HepG2 (cell line): ENCODE results near the gene RNF125.

Source experiments
- CTCF ChIP-seq: sonication (generic); formaldehyde crosslinking; IDR thresholded peaks from 2 replicates; pipeline ENCODE4 v1.5.0; 2020; ENCODE audit warnings: mild to moderate bottlenecking, missing genetic modification reagents, moderate library complexity
- EP300 ChIP-seq, 3 experiments: sonication (generic) in 1 of 3; formaldehyde crosslinking in 1 of 3; IDR thresholded peaks; 2 replicates each; pipeline versions ENCODE4 v1.5.1 to v1.6.1; 2011 to 2020; ENCODE audit warnings: low read depth in 2 of 3, low read length in 2 of 3, borderline replicate concordance in 1 of 3, improper control_type of control experiment in 1 of 3, mild to moderate bottlenecking in 1 of 3, missing genetic modification reagents in 1 of 3, moderate library complexity in 1 of 3
- FOSL1 ChIP-seq: sonication (generic); formaldehyde crosslinking; IDR thresholded peaks from 2 replicates; pipeline ENCODE4 v1.9.0; 2021; ENCODE audit warnings: missing genetic modification reagents, borderline replicate concordance
- NBN ChIP-seq: fragments of 450-650 bp; conservative IDR thresholded peaks from 2 replicates; pipeline ENCODE4 v1.6.1; 2017
- POLR2A ChIP-seq, 2 experiments: IDR thresholded peaks; 2 replicates each; pipeline ENCODE4 v1.6.1; 2011; ENCODE audit warnings: low read depth in 2 of 2, low read length in 2 of 2, mild to moderate bottlenecking in 1 of 2, moderate library complexity in 1 of 2; ENCODE audit not compliant: insufficient read depth in 1 of 2
- POLR2AphosphoS5 ChIP-seq: IDR thresholded peaks from 2 replicates; pipeline ENCODE4 v1.6.1; 2012; ENCODE audit warnings: low read depth, low read length
- REST ChIP-seq, 2 experiments: IDR thresholded peaks; 2 replicates each; pipeline ENCODE4 v1.6.1; 2011 to 2012; ENCODE audit warnings: low read length in 2 of 2, borderline replicate concordance in 1 of 2, low read depth in 1 of 2, mild to moderate bottlenecking in 1 of 2, moderate library complexity in 1 of 2
- SIN3B ChIP-seq: fragments of 150-350 bp; IDR thresholded peaks from 2 replicates; pipeline ENCODE4 v1.6.1; 2014; ENCODE audit warnings: low read length
- TAF15 ChIP-seq: fragments of 200-400 bp; formaldehyde crosslinking; IDR thresholded peaks from one replicate; pipeline ENCODE4 v1.6.1; 2018; ENCODE audit warnings: mild to moderate bottlenecking, low read depth, low read length; ENCODE audit not compliant: poor library complexity, severe bottlenecking
- TGIF2 ChIP-seq: IDR thresholded peaks from 2 replicates; pipeline ENCODE4 v1.6.1; 2016; ENCODE audit warnings: control low read depth, missing compliant biosample characterization
- TSC22D2 ChIP-seq: sonication (generic); formaldehyde crosslinking; IDR thresholded peaks from 2 replicates; pipeline ENCODE4 v1.5.1; 2020; ENCODE audit warnings: missing genetic modification reagents, mild to moderate bottlenecking, borderline replicate concordance
- ZBTB3 ChIP-seq: sonication (generic); formaldehyde crosslinking; IDR thresholded peaks from 2 replicates; pipeline ENCODE4 v1.4.0; 2020; ENCODE audit warnings: low read depth, mild to moderate bottlenecking, moderate library complexity, missing genetic modification reagents, borderline replicate concordance
- ZNF121 ChIP-seq: sonication (generic); formaldehyde crosslinking; IDR thresholded peaks from 2 replicates; pipeline ENCODE4 v1.5.0; 2020; ENCODE audit warnings: mild to moderate bottlenecking, missing genetic modification reagents
- ZZZ3 ChIP-seq: sonication (generic); formaldehyde crosslinking; IDR thresholded peaks from 2 replicates; pipeline ENCODE4 v1.4.0; 2020; ENCODE audit warnings: missing genetic modification reagents, mild to moderate bottlenecking, borderline replicate concordance

- TF ChIP-seq TSC22D2 (CRISPR knock-in tag), result no peak
- no peak for TF ChIP-seq NBN
- TF ChIP-seq EP300 (IDR thresholded peaks at IDR 0.05; ENCODE audit: low read depth in 2 of 2, low read length in 2 of 2), result no peak
- TF ChIP-seq EP300 (CRISPR knock-in tag; IDR thresholded peaks at IDR 0.05; ENCODE audit: borderline replicate concordance), result no peak
- no peak for TF ChIP-seq ZNF121
- TF ChIP-seq ZZZ3 (CRISPR knock-in tag), result no peak
- no peak for TF ChIP-seq CTCF
- no peak for TF ChIP-seq POLR2AphosphoS5
- TF ChIP-seq TAF15, result no peak
- TF ChIP-seq POLR2A (IDR thresholded peaks at IDR 0.05; ENCODE audit: insufficient read depth in 1 of 2, low read depth in 2 of 2, low read length in 2 of 2), result no peak
- no peak for TF ChIP-seq REST (IDR thresholded peaks at IDR 0.05; ENCODE audit: borderline replicate concordance in 1 of 2, low read depth in 1 of 2, low read length in 2 of 2)
- TF ChIP-seq FOSL1 (CRISPR knock-in tag), result no peak
- TF ChIP-seq SIN3B, result no peak
- no peak for TF ChIP-seq TGIF2 (CRISPR knock-in tag)
- no peak for TF ChIP-seq ZBTB3
Observed at GRCh38 chr18:32025744-32026143, 7.1 kb downstream of the RNF125 start.
